Fibroblast of lung (primary cell): ENCODE data around the gene ITGB1BP1. TPM values are rescaled to one million over a fixed set of nuclear protein-coding genes. Genes with fewer than 3 reads are reported as not detected.

Experiments
- DNase-seq, 2 donors: peaks; one replicate each; pipeline versions ENCODE4 v3.0.0 to v3.0.0-alpha.2; 2010; ENCODE audit warnings: low read depth in 2 of 2
- H2AFZ ChIP-seq: 2 replicates; pipeline ENCODE4 v1.5.1; 2012; ENCODE audit warnings: low read length, control low read depth, inconsistent platforms
- H3K27ac ChIP-seq: 2 replicates; pipeline ENCODE4 v1.5.1; 2011; ENCODE audit warnings: low read length, control low read depth; ENCODE audit not compliant: insufficient read depth
- H3K27me3 ChIP-seq: 2 replicates; pipeline ENCODE4 v1.5.1; 2011; ENCODE audit warnings: mild to moderate bottlenecking, low read length; ENCODE audit not compliant: control insufficient read depth, insufficient read depth
- H3K36me3 ChIP-seq: 2 replicates; pipeline ENCODE4 v1.5.1; 2011; ENCODE audit warnings: low read length; ENCODE audit not compliant: control insufficient read depth, insufficient read depth
- H3K4me1 ChIP-seq: 2 replicates; pipeline ENCODE4 v1.5.1; 2011; ENCODE audit warnings: low read length; ENCODE audit not compliant: control insufficient read depth, insufficient read depth; ENCODE audit errors: extremely low read depth
- H3K4me2 ChIP-seq: 2 replicates; pipeline ENCODE4 v1.5.1; 2011; ENCODE audit warnings: low read length, control low read depth; ENCODE audit not compliant: insufficient read depth; ENCODE audit errors: extremely low read depth
- H3K4me3 ChIP-seq, 4 experiments: fragments of 200-600 bp in 1 of 4; sonication (generic) in 1 of 4; replicated peaks in 1 of 4; 2 replicates each; pipeline ENCODE4 v1.5.1; 2011 to 2016; ENCODE audit warnings: low read length in 4 of 4, low read depth in 3 of 4, mild to moderate bottlenecking in 3 of 4, control low read depth in 2 of 4, inconsistent platforms in 1 of 4, mixed read lengths in 1 of 4; ENCODE audit not compliant: insufficient read depth in 1 of 4; ENCODE audit errors: control extremely low read depth in 1 of 4
- H3K79me2 ChIP-seq: 2 replicates; pipeline ENCODE4 v1.5.1; 2012; ENCODE audit warnings: mild to moderate bottlenecking, low read length, inconsistent platforms; ENCODE audit not compliant: control insufficient read depth, insufficient read depth
- H3K9ac ChIP-seq: 2 replicates; pipeline ENCODE4 v1.5.1; 2011; ENCODE audit warnings: mild to moderate bottlenecking, low read length, control low read depth; ENCODE audit not compliant: insufficient read depth
- H3K9me3 ChIP-seq: 2 replicates; pipeline ENCODE4 v1.5.1; 2012; ENCODE audit warnings: low read depth, low read length; ENCODE audit not compliant: control insufficient read depth, insufficient read depth
- H4K20me1 ChIP-seq: 2 replicates; pipeline ENCODE4 v1.5.1; 2011; ENCODE audit warnings: low read length; ENCODE audit not compliant: control insufficient read depth, insufficient read depth; ENCODE audit errors: extremely low read depth
- CTCF ChIP-seq, 2 donors: IDR thresholded peaks in 1 of 2; conservative IDR thresholded peaks in 1 of 2; 1 replicate in 1 of 2; 2 replicates in 1 of 2; pipeline ENCODE4 v1.5.1; 2011 to 2012; ENCODE audit warnings: low read length in 2 of 2, control low read depth in 1 of 2, inconsistent platforms in 1 of 2, low read depth in 1 of 2, mild to moderate bottlenecking in 1 of 2
- EZH2 ChIP-seq: IDR thresholded peaks from 2 replicates; pipeline ENCODE4 v1.5.1; 2012; ENCODE audit warnings: low read length, control low read depth, mild to moderate bottlenecking; ENCODE audit errors: missing control alignments
- polyA plus RNA-seq, 2 donors: library from polyadenylated mRNA; depleted of rRNA in 1 of 2; stranded (reverse) in 1 of 2; unstranded in 1 of 2; fragments of >200 nt; gene quantifications; 2 replicates each; pipeline ENCODE4 v1.2.1, GENCODE V29; 2011 to 2012; ENCODE audit warnings: missing spikeins in 1 of 2
- total RNA-seq: library from RNA; depleted of rRNA; stranded (reverse); fragments of >200 nt; gene quantifications from 2 replicates; pipeline ENCODE4 v1.2.1, GENCODE V29; 2014

Gene ITGB1BP1
- total and polyA plus RNA-seq, 2 donors (not counting 1 experiment from before 2014, with no cell fraction given): 44.6 to 131 TPM

GRCh38 chr2:9445089-9445488, 21.8 kb upstream of the ITGB1BP1 start:
- Histone ChIP-seq H3K9ac (no peak overlapping the region), H3K36me3 (peaks cover 9% of the 10 kb centered on the region), H3K4me1 (peaks cover 5% of the 10 kb centered on the region), H3K79me2 (no peaks in the 10 kb centered on the region), H3K4me3 (no peak overlapping the region), H3K9me3 (no peaks in the 10 kb centered on the region), H3K27ac (no peak overlapping the region), H4K20me1 (no peaks in the 10 kb centered on the region), H3K4me2 (no peak overlapping the region), H3K27me3 (no peaks in the 10 kb centered on the region), H2AFZ (no peak overlapping the region)
- no peak for DNase-seq
- TF ChIP-seq CTCF (conservative IDR thresholded peaks at IDR 0.05 in 1 of 2, IDR thresholded peaks at IDR 0.05 in 1 of 2; ENCODE audit: low read depth in 1 of 2, low read length in 2 of 2): no peak
- no peak for TF ChIP-seq EZH2

GRCh38 chr2:9443526-9443925, 20.2 kb upstream of the ITGB1BP1 start:
- TF ChIP-seq CTCF (conservative IDR thresholded peaks at IDR 0.05 in 1 of 2, IDR thresholded peaks at IDR 0.05 in 1 of 2; ENCODE audit: low read depth in 1 of 2, low read length in 2 of 2) (no peak), EZH2 (no peak)
- H3K9me3 ChIP-seq: no peaks in the 10 kb centered on the region

GRCh38 chr2:9441556-9441955, 18.2 kb upstream of the ITGB1BP1 start:
- Histone ChIP-seq H3K79me2 (no peaks in the 10 kb centered on the region), H3K27me3 (no peaks in the 10 kb centered on the region), H3K36me3 (peaks cover 7% of the 10 kb centered on the region), H3K9me3 (no peaks in the 10 kb centered on the region), H3K4me3 (no peak overlapping the region), H3K9ac (no peak overlapping the region), H2AFZ (no peak overlapping the region), H3K27ac (no peak overlapping the region), H3K4me1 (peaks cover 10% of the 10 kb centered on the region), H4K20me1 (no peaks in the 10 kb centered on the region), H3K4me2 (no peak overlapping the region)
- DNase-seq: peak in 1 of 2 donors; percentile 31
- TF ChIP-seq EZH2: no peak
- TF ChIP-seq CTCF (conservative IDR thresholded peaks at IDR 0.05 in 1 of 2, IDR thresholded peaks at IDR 0.05 in 1 of 2; ENCODE audit: low read depth in 1 of 2, low read length in 2 of 2): no peak

More at GRCh38 chr2:9443526-9443925, 20.2 kb upstream of the ITGB1BP1 start:
- Histone ChIP-seq H3K9ac (no peak overlapping the region), H2AFZ (no peak overlapping the region), H3K27ac (no peak overlapping the region), H3K4me2 (no peak overlapping the region), H3K4me3 (no peak overlapping the region), H3K79me2 (no peaks in the 10 kb centered on the region), H3K4me1 (peaks cover 10% of the 10 kb centered on the region), H3K27me3 (no peaks in the 10 kb centered on the region), H3K36me3 (peaks cover 5% of the 10 kb centered on the region), H4K20me1 (no peaks in the 10 kb centered on the region)
- no peak for DNase-seq
